Adrenal gland (tissue), 5 donors: Measurements from ENCODE around the gene GRM4.

Experiments used
- POLR2A ChIP-seq, 2 donors: fragments of 450-650 bp; IDR thresholded peaks; one replicate each; pipeline ENCODE4 v1.6.1; 2017; ENCODE audit warnings: antibody characterized with exemption in 2 of 2, mild to moderate bottlenecking in 2 of 2, moderate library complexity in 1 of 2
- TF ChIP-seq, protein P1 (sequence below), 6 experiments: fragments of 450-650 bp in 4 of 6; fragments of 200-600 bp in 2 of 6; sonication (generic) in 1 of 6; IDR thresholded peaks; 1 replicate in 5 of 6; 2 replicates in 1 of 6; pipeline versions ENCODE4 v1.5.1 to v1.8.0; 2016 to 2021; ENCODE audit warnings: antibody characterized with exemption in 6 of 6, mild to moderate bottlenecking in 2 of 6, moderate library complexity in 1 of 6
- donor health status: DM: no; HTN: no; CAD: no.

DNA sequence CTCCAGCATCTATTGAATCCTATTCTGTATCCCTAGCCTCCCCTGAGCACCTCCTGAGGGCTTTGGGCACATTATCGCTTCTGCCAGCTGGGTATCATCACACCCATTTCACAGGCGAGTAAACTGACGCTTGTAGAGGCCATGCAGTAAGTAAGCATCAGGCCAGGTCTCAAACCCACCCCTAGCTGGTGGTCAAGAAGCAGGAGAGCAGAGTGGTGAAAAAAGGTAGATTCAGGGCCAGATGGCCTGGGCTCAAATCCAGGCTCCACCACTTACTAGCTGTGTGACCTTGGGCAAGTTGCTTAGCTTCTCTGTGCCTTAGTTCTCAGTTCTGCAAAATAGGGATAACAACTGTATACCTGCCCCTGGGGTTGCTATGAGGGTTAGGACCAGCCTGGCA is 19.9 kb downstream of the GRM4 start:
- TF ChIP-seq, protein P1, sequence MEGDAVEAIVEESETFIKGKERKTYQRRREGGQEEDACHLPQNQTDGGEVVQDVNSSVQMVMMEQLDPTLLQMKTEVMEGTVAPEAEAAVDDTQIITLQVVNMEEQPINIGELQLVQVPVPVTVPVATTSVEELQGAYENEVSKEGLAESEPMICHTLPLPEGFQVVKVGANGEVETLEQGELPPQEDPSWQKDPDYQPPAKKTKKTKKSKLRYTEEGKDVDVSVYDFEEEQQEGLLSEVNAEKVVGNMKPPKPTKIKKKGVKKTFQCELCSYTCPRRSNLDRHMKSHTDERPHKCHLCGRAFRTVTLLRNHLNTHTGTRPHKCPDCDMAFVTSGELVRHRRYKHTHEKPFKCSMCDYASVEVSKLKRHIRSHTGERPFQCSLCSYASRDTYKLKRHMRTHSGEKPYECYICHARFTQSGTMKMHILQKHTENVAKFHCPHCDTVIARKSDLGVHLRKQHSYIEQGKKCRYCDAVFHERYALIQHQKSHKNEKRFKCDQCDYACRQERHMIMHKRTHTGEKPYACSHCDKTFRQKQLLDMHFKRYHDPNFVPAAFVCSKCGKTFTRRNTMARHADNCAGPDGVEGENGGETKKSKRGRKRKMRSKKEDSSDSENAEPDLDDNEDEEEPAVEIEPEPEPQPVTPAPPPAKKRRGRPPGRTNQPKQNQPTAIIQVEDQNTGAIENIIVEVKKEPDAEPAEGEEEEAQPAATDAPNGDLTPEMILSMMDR (IDR thresholded peaks at IDR 0.05): no peak
- no peak for TF ChIP-seq POLR2A (IDR thresholded peaks at IDR 0.05)
